Umbilical cord (tissue), 2 donors: ENCODE results near the gene SNUPN. TPM values are rescaled to one million over a fixed set of nuclear protein-coding genes. Genes with fewer than 3 reads are reported as not detected.
A peak's percentile ranks its signal among the peaks of the same experiment; 100 is the strongest.

Experiments used
- DNase-seq: peaks from one replicate; pipeline ENCODE4 v3.0.0-alpha.2; 2015; ENCODE audit warnings: low spot score
- total RNA-seq: library from RNA; depleted of rRNA; stranded (reverse); fragments of >200 nt; gene quantifications from one replicate; pipeline ENCODE4 v1.2.3, GENCODE V29; 2014; ENCODE audit warnings: low replicate concordance; ENCODE audit not compliant: insufficient read depth

SNUPN gene
- total RNA-seq, 1 donor from 2014 or later, result 13.7 TPM

GRCh38 chr15:75654201-75654907, 28.8 kb upstream of the SNUPN start:
- DNase-seq, result no peak

GRCh38 chr15:75653347-75653913, 27.9 kb upstream of the SNUPN start:
- no peak for DNase-seq

- no peak for DNase-seq
These were observed 26.5 kb upstream of the SNUPN start for GRCh38 chr15:75651810-75652543.

GRCh38 chr15:75650908-75651809, 25.6 kb upstream of the SNUPN start:
- DNase-seq, result no peak

- DNase-seq, result no peak
These were observed 24.3 kb upstream of the SNUPN start for GRCh38 chr15:75649848-75650247.

- DNase-seq, result no peak
These were observed 23.7 kb upstream of the SNUPN start for GRCh38 chr15:75649045-75649761.

GRCh38 chr15:75648156-75649000, 22.9 kb upstream of the SNUPN start:
- DNase-seq, result peak; percentile 58

GRCh38 chr15:75647370-75648155, 22.0 kb upstream of the SNUPN start, which contains the start of gene SNX33:
Gene SNX33, plus strand, starts transcription at chr15:75647912. Its CDS starts 1,191 bp downstream, at chr15:75649103.
- peak; percentile 92 for DNase-seq

GRCh38 chr15:75646944-75647364, 21.4 kb upstream of the SNUPN start:
- no peak for DNase-seq

GRCh38 chr15:75646112-75646943, 20.8 kb upstream of the SNUPN start:
- DNase-seq, result no peak

GRCh38 chr15:75644376-75644775, 18.9 kb upstream of the SNUPN start:
- no peak for DNase-seq

- no peak for DNase-seq
These were observed 16.1 kb upstream of the SNUPN start for GRCh38 chr15:75641603-75642002.

- DNase-seq, result no peak
These were observed 15.6 kb upstream of the SNUPN start for GRCh38 chr15:75641179-75641503.

- DNase-seq, result peak; percentile 54
These were observed 15.1 kb upstream of the SNUPN start for GRCh38 chr15:75640483-75641178.

GRCh38 chr15:75639709-75640482, 14.4 kb upstream of the SNUPN start, which contains the start of gene IMP3:
Gene IMP3, minus strand, starts transcription at chr15:75640224. Its CDS starts 56 bp downstream, at chr15:75640168.
- DNase-seq, result peak; percentile 99

GRCh38 chr15:75639191-75639708, 13.7 kb upstream of the SNUPN start:
- DNase-seq, result no peak
